GM18868 (cell line): ENCODE measurements around the gene SLC48A1.
A peak's percentile ranks its signal among the peaks of the same experiment; 100 is the strongest.

Experiments used
- ATAC-seq: cut with Tn5 transposase; IDR thresholded peaks from one replicate; pipeline ENCODE4 v1.9.1; 2021; ENCODE audit warnings: mild to moderate bottlenecking, moderate library complexity; ENCODE audit not compliant: unreplicated experiment

The SLC48A1 gene

DNA sequence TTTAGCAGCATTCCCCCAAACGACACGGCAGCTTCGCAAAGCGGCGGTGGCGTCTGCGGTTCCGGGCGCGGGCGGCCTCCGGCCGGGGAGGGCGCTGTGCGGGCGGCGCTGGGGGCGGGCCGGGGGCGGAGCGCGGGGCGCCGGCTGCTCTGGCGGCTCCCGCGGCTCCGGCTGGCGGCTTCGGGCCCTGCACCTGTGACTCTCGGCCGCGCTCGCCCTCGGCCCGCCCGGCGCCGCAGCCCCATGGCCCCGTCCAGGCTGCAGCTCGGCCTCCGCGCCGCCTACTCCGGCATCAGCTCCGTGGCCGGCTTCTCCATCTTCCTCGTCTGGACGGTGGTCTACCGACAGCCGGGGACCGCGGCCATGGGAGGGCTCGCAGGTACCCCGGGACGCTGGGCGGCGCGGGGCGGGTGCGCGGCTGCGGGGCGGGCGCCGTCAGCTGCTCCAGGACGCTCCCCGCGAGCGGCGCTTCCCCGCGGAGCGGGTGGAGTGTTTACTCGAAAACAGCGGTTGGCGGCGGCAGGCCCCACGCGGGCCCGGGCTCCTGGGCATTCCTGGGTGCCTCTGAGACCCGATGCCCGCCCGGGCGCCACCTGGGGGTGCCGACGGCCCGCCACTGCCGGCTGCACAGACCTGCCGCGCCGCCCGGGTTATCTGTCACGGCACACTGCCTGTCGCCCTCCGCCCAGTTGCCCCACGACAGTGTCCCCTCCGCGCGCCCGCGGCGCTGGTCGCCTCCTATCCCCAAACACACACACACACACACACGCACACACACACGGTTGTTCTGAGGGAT is at the start of gene SLC48A1:
TSS of gene SLC48A1 (plus strand) at position 177 of the 796 bp plus-strand sequence. CDS start at position 244, 67 bp downstream.
- ATAC-seq, result peak; percentile 90

DNA sequence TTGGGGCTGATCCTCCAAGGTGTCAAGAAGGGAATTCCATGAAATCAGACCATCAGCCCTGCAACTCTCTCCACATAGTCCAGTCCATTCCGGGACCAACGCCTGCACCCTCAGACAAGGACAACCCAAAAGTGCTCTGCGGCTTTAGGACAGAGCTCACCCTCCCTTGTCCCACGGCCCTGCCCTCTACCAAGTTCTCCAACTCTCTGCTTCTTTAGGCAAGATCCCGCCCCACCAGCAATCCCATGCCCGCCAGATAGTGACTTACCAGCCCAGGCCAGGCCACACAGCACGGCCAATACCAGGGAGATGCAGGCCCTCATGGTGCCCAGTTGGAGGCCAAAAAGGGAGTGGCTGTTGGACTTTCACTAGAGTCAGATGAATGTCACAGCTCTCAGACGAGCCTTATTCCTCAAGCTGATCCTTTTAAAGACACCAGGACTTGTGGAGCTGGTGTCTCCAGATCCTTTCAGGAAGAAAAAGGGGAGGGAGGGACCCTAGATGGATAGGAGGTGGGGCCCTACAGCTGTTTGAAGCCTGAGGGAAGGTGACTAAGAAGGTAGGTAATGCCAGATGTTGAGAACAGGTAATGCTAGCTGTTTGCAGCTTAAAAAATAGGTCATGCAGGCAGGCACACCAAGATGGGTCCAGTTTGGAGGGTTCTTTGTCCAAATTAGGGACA is 47.8 kb upstream of the SLC48A1 start, which contains the start of gene ENDOU:
TSS of gene ENDOU (minus strand) at position 400 of the 682 bp plus-strand sequence. CDS start at position 323, 77 bp downstream.
- no peak for ATAC-seq

DNA sequence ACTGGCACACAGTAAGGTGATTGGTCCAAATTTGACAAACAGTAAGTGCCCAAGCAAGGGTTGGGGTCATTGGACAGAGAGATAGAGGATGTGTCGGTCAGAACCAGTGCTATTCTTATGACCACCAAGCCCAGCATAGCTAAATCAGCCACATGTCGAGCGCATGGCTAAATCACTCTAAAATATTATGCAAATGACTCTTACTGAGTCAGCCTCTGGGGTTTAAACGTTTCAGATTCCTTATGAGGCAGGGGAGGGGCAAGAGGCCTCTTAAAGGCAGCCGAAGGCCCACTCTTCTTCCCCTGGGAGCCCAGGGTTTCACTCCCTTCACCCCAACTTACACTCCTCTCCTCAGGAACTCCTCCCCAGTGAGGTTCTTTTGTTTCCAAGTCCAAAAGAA is 47.1 kb upstream of the SLC48A1 start:
- peak; percentile 92 for ATAC-seq

- no peak for ATAC-seq
These were observed 43.8 kb upstream of the SLC48A1 start for GRCh38 chr12:47729233-47729632.

- ATAC-seq, result no peak
These were observed 42.7 kb upstream of the SLC48A1 start for GRCh38 chr12:47730341-47730744.

DNA sequence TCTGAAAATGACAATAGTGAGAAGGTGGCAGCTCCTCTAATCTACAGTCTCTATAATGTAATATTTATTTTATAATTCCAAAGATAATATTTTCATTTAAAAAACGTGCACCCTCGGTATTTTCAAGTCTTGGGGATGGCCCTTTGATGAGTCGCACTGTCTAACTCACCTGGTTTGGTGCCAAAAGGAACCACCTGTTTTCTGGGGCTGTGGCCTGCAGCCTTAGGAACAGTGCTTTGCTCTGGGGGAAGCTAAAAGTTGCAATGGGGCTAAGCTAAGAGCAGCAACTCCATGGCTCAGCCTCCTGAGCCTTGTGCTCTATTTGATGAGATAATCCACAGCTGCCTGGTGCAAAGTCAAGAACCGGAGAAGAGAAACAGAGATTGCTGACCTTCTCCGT is 41.3 kb upstream of the SLC48A1 start:
- no peak for ATAC-seq

DNA sequence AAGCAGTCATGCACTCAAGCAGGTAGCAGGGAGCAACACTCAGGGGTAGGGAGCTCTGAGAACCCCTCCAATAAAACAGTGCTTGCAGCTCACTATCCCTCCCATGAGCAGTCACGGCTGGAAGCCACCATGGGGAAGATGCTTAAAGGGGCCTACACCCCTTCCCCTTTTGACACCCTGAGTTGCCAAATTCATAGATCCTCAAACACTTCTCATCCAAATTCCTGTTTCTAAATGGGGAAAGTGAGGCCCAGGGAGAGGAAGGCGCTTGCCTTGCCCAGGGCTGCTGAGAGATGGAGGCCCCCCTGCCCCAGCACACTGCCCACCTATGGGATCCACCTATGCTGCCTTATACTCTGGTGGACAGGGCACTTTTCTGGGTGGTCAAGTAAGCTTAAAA is 40.5 kb upstream of the SLC48A1 start:
- no peak for ATAC-seq

DNA sequence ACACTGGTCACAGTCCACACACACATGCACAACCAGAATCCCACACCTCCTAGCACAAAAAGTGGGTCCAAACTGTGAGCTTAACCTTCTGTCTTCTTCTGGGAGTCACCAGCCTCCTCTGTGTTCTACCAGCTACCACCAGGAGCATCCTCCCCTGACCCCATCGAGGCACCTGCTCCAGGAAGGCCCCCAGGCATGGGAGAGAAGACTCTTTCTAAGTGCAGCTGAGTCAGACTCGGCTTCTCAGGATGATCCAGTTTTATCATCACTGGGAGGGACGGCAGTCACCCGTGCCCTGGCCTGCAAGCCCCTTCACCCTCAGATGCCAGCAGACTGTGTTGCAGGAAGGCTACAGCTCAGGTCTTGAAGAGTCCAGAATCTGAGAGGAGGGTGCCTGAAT is 39.9 kb upstream of the SLC48A1 start:
- no peak for ATAC-seq

DNA sequence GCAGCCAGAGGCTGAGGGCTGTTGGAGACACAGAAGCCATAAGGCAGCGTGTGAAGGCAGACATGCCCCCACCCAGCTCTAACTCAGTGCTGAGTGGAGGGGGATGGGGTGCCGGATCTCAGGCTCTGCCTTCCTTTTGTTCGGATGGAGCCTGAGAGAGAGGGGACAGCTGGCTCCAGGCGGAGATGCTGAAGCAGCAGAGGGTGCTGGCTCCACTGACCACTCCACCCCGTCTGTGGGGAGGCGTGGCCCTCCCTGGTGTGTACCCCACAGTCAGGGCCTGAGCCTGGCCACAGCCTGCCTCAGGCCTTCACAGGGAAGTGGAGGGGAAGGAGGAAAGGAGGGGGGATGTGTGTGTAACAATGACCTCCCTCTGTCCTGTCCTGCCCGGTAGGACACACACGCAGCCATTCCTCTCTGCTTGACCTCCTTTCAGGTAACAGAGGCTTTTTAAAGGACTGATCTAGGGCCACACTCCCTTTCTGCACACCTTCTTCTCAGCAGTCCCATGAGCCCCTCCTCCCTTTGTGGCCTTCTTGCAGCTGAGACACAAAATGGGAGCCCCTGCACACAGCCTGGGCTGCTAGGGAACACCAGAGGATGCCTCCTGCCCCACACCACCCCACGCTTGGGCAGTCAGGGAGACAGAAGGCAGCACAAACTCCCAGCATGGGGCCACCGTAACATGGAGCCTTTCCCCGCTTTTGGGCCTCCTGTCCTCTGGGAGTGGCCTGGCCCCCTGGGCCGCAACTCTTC is 38.1 kb upstream of the SLC48A1 start:
- ATAC-seq, result no peak

DNA sequence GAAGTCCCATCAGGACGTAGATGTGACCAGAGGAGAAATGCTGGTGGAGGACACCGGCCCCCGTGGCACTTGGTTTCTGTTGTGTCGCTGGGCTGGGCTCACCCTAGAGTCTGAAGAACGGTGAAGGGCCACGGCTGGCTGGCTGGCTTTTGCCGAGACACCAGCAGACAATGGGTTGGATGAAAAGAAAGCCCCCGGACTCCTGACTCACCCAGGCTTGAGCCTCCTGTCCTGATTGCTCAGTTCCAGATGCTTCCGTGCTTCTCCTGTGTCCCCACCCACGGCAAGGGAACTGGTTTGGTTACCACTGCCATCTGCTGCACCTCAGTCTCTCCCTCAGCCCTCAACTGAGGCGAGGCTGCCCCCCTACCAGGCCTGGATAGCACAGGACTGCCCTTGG is 37.4 kb upstream of the SLC48A1 start:
- ATAC-seq, result no peak

GRCh38 chr12:47736216-47736615 is 36.8 kb upstream of the SLC48A1 start:
- no peak for ATAC-seq

- ATAC-seq, result no peak
These were observed 36.0 kb upstream of the SLC48A1 start for GRCh38 chr12:47736877-47737676.

DNA sequence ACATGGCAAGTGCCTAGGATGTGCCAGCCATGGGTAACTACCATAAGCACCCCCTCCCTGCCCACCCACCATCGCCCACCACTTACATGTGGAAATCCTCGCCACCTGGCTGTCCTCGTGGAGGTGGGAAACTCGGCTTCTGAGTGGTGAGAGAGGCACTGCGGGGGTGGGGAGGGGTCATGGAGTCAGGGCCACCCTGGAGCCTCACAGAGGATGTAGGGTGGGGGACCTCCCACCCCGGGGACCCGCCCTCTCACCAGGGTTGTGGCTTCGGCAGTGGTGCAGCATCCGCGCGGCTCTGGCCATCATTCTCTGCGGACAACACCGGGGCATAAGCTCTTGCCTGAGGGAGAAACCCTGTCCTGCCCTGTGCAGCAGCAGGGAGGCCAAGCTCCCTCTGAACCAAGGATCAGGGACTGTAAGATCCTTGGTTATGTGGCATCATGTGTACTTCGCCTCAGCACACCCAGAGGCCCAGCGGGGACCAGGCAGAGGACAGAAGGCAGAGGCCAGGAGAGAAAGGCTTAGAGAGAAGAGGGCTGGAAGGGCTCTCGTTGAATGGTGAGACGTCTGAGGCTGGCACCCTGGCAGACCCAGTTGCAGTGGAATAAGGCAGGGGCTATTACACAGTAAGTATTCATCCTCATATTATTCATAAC is 35.0 kb upstream of the SLC48A1 start:
- ATAC-seq, result no peak

DNA sequence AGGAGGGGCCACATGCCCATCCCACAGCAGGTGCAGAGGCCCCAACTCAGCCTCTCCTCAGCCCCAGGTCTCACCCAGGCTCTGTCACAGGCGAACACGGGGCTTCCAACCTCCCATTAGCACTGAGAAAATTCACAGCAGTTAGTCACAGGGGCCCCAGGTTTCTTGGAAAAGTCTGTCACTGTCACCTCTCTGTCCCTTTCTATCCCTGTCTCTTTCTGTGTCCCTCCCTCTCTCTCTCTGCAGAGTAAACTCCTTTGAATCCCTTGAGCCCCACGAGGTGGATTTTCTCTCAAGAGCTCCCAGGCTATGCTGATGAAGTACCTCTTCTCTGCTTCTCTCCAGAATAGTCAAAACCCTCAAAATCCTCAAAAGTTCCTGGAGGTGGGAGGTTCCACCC is 33.7 kb upstream of the SLC48A1 start:
- no peak for ATAC-seq

- ATAC-seq, result peak; percentile 36
These were observed 33.1 kb upstream of the SLC48A1 start for GRCh38 chr12:47739979-47740378.

DNA sequence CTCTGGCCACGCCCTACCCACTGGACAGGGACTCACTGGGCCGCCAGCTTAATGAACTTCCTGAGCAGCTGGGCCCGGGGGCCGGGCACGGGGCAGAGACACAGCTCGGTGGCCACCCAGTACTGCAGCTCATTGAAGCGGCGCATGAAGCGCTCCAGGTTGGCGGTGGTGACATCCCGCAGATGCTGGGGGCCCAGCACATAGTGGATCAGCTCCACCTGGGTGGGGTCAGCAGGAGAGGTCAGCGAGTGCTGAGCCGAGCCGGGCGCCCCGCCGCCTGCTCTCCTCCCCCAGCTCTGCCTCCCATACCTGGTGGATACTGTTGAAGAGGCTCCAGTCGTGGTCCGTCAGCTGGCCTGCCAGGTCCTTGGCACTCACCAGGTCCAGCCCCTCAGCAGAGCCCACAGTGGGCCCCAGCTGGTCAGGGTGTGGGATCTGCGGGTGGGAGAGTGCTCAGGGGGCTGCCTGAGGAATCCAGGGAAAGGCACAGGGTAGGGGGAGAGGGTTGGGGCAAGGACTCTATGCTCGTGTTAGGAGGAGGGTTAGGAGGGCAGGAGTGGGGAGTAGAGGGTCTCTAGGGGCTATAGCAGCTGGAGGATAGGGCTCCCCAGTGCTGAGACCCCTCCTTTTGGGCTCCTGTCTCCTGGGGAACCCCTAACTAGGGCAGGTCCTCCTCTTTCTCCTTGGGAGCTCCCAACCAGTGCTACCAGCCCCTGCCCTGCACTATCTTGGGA is 32.3 kb upstream of the SLC48A1 start:
- peak; percentile 51 for ATAC-seq

DNA sequence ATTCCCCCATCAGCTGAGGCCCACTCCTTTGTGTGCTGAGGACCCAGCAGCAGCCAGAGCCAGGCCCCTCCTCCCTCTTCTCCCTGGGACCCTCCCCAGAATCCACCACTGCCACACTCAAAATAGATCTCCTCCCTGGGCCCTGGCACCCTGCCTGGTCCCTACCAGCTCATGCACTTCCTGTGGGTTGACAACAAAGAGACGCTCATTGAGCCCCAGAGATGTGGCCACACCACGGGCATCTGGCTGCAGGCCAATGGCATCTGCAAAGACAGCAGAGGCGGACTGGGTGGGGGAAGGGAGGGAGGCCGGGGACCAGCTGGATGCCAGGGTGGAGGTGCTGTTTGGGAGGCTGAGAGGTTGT is 31.7 kb upstream of the SLC48A1 start:
- ATAC-seq, result peak; percentile 38

- no peak for ATAC-seq
These were observed 30.7 kb upstream of the SLC48A1 start for GRCh38 chr12:47742253-47742825.

- ATAC-seq, result no peak
These were observed 29.7 kb upstream of the SLC48A1 start for GRCh38 chr12:47743311-47743860.
